Measurements from ENCODE around the gene GLG1.

GRCh38 chr16:74586948-74587347 is 20.0 kb downstream of the GLG1 start:
- TF ChIP-seq CTCF (IDR thresholded peaks at IDR 0.05) (no peak), EP300 (IDR thresholded peaks at IDR 0.05; ENCODE audit: low read depth) (no peak), POLR2A (IDR thresholded peaks at IDR 0.05) (no peak), POLR2AphosphoS5 (IDR thresholded peaks at IDR 0.05) (no peak)

All from transverse colon (tissue), 4 donors.